ENCODE measurements around the gene LHX2. TPM values are rescaled to one million over a fixed set of nuclear protein-coding genes. Genes with fewer than 3 reads are reported as not detected.
A peak's percentile ranks its signal among the peaks of the same experiment; 100 is the strongest.
"Not testable (repeated sequence)": the region's sequence is repeated elsewhere in the genome, so short reads cannot be mapped to it uniquely, and the experiment has no call there.

LHX2 gene, protein sequence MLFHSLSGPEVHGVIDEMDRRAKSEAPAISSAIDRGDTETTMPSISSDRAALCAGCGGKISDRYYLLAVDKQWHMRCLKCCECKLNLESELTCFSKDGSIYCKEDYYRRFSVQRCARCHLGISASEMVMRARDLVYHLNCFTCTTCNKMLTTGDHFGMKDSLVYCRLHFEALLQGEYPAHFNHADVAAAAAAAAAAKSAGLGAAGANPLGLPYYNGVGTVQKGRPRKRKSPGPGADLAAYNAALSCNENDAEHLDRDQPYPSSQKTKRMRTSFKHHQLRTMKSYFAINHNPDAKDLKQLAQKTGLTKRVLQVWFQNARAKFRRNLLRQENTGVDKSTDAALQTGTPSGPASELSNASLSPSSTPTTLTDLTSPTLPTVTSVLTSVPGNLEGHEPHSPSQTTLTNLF
- not detected for total RNA-seq

DNA sequence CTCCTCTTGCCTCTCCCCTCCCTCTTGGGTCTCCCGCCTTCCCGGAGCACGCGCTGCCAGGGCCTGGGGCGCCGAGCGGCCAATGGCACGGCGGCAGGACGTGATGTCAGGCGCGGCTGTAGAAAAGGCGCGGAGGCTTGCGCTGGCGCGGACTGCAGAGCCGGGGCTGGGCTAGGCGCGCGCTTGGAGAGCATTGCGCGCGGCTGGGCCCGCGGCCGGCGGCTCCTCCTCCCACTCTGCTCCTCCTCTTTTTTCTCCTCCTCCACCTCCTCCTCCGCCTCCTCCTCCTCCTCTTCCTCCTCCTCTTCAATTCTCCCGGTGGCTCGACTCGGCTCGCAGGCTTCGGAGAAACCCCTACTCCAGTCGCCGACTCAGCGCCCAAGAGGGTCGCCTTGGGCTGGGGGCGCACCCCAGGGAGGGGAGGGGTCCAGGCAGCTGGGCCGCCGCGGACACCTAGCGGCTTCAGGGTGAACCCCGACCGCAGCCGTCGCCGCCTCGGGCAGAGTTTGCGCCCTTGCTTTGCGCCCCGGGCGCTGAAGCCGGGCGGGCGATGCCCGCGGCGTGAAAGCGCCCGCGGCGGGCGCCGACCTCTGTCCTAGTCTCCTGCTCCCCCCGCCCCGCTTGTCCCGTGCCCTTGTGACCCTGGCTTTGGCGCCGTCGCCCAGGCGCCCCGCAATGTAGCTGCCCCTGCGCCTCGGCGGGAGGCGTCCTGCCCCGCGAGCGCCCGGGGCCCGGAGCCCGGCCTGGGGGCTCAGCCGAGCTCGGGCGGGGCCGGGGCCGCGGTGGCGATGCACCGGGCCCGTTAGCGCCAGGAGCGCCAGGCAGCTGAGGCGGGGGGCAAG is at the start of gene LHX2:
Gene LHX2, plus strand, starts transcription at position 309 of the 842 bp plus-strand sequence. CDS start 581 bp downstream, outside the sequence.
- ChIA-PET CTCF (no interaction called here), POLR2A (interaction anchor here (0.6 kb wide), 1 partner anchor 148 kb away, joined by 5 read pairs; no protein-coding TSS in a partner anchor)
- Mint-ChIP-seq H3K36me3 (ENCODE audit: low read depth) (peaks cover 8% of the 10 kb centered on the region), H3K27me3 (peaks cover 70% of the 10 kb centered on the region), H3K4me3 (peak within 1 kb of the TSS; percentile 34), H3K4me1 (peaks cover 17% of the 10 kb centered on the region), H3K9me3 (peaks cover 3% of the 10 kb centered on the region), H3K27ac (peak within 1 kb of the TSS; percentile 36)
- DNase-seq, result no peak

DNA sequence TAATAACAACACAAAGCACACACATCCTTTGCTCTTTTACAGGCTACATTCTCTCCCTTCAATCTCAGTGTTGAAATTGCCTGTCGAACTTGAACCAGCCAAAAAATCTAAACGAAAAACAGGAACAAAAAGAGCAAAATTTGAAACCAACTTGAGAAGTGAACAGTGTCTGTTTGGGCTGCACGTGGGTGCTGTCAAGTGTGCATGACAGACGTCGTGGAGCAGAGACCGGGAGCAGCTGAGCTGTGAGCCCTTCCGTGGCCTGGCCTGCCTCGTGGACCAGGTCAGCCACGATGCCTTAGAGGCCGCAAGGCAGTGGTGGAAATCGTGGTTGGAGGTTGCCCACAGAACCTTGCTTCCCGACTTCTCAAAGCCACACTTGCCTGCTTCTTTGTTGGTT is 46.8 kb upstream of the LHX2 start:
- no peaks in the 10 kb centered on the region for H3K36me3 Mint-ChIP-seq (ENCODE audit: low read depth)
- no peak overlapping the region for H3K27ac Mint-ChIP-seq
- H3K27me3 Mint-ChIP-seq, result peaks cover 35% of the 10 kb centered on the region
- no peaks in the 10 kb centered on the region for H3K9me3 Mint-ChIP-seq
- H3K4me3 Mint-ChIP-seq, result no peak overlapping the region
- POLR2A ChIA-PET, result no interaction called here
- CTCF ChIA-PET, result no interaction called here
- peaks cover 5% of the 10 kb centered on the region for H3K4me1 Mint-ChIP-seq
- DNase-seq, result no peak

DNA sequence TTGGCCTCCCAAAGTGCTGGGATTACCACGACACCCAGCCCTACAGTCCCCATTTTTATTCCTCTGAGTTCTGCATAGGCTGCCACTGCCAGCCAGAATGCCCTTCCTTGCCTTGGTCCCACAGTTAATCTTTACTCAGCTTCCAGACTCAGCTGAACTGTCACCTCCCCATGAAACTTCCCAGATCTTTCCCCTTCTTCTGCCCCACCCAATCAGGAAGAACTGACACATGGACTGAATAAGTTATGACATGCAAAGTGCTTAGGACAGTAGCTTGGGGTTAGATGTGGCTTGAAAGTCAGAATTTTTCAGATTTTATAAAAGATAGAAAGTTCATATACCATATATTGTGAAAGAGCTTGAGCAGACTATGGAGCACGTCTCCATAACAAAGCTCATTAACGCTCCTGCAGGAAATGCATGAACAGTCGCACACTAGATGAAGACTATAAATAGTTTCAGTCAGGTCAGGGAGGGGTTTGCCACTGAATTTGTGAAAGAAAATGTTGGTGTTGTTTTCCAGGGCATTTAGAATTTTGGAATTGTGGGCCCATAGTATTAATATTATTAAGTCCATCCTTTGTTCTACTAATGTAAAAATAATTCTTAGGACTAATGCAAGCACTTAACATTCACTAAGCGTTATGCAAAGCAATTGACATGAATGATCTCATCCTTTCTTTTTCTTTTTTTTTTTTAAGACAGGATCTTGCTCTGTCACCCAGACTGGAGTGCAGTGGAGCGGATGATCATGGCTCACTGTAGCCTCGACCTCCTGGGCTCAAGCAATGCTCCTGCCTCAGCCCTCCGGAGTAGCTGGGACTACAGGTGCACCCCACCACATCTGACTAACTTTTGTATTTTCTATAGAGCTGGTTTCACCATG is 45.5 kb upstream of the LHX2 start:
- CTCF ChIA-PET, result no interaction called here
- no peaks in the 10 kb centered on the region for H3K36me3 Mint-ChIP-seq (ENCODE audit: low read depth)
- POLR2A ChIA-PET, result no interaction called here
- no peaks in the 10 kb centered on the region for H3K9me3 Mint-ChIP-seq
- H3K4me3 Mint-ChIP-seq, result no peak overlapping the region
- peaks cover 5% of the 10 kb centered on the region for H3K4me1 Mint-ChIP-seq
- DNase-seq, result no peak
- H3K27ac Mint-ChIP-seq, result no peak overlapping the region
- H3K27me3 Mint-ChIP-seq, result peaks cover 27% of the 10 kb centered on the region

DNA sequence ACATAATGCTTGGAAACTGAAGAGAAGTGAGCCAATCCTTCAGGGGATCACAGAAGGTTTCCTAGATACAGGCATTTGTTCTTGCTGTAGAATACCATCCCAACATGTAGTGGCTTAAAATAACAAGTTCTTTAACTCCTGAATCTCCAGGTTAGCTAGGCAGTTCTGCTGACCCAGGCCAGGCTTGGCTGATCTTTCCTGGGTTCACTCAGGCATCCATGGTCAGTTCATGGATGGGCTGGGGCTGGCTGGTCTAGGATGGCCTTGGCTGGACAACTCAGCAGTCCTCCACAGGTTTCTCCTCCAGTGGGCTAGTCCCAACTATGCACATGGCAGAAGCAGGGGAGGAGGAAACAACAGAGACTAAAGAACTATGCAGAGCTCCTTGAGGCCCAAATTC is 44.2 kb upstream of the LHX2 start:
- ChIA-PET CTCF (no interaction called here), POLR2A (no interaction called here)
- peaks cover 27% of the 10 kb centered on the region for H3K27me3 Mint-ChIP-seq

DNA sequence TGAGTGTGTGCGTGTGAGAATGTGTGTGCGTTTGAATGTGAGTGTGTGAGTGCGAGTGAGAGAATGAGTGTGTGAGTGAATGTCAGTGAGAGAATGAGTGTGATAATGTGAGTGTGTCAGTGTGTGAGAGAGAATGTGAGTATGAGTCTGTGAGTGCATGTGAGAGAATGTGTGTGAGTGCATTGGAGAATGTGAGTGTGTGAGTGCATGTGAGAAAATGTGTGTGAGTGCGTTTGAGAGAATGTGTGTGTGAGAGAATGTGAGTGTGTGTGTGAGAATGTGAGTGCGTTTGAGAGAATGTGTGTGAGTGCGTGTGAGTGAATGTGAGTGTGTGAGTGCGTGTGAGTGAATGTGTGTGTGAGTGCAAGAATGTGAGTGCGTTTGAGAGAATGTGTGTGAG is 39.0 kb upstream of the LHX2 start:
- no peaks in the 10 kb centered on the region for H3K4me1 Mint-ChIP-seq
- H3K4me3 Mint-ChIP-seq, result no peak overlapping the region
- DNase-seq, result no peak
- H3K27me3 Mint-ChIP-seq, result peaks cover 2% of the 10 kb centered on the region
- CTCF ChIA-PET, result no interaction called here
- H3K27ac Mint-ChIP-seq, result no peak overlapping the region
- no peaks in the 10 kb centered on the region for H3K36me3 Mint-ChIP-seq (ENCODE audit: low read depth)
- H3K9me3 Mint-ChIP-seq, result no peaks in the 10 kb centered on the region
- POLR2A ChIA-PET, result no interaction called here

More for the DNA sequence above, 44.2 kb upstream of the LHX2 start:
- no peaks in the 10 kb centered on the region for H3K36me3 Mint-ChIP-seq (ENCODE audit: low read depth)
- no peak overlapping the region for H3K27ac Mint-ChIP-seq
- peaks cover 5% of the 10 kb centered on the region for H3K4me1 Mint-ChIP-seq
- no peak overlapping the region for H3K4me3 Mint-ChIP-seq
- DNase-seq, result no peak
- H3K9me3 Mint-ChIP-seq, result no peaks in the 10 kb centered on the region

DNA sequence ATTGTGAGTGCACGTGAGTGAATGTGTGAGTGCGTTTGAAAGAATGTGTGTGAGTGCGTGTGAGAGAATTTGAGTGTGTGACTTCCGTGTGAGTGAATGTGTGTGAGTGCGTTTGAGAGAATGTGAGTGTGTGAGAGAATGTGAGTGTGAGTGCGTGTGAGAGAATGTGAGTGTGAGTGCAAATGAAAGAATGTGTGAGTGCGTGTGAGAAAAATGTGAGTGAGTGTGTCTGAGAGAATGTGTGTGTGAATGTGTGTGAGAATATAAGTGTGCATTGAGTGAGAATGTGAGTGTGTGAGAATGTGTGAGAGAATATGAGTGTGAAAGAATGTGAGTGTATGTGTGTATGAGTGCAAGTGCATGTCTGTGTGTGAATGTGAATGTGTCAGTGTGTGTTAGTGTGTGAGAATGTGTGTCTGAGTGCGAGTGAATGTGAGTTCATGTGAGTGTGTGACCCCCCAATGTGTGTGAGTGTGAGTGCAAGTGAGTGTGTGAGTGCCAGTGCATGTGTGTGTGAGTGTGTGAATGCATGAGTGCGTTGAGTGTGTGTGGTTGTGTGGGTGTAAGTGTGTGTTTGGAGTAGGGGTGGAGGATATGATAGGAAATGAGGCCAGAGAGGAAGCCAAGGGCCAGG is 37.9 kb upstream of the LHX2 start:
- Mint-ChIP-seq H3K9me3 (no peaks in the 10 kb centered on the region), H3K27me3 (peaks cover 2% of the 10 kb centered on the region), H3K27ac (no peak overlapping the region), H3K4me3 (no peak overlapping the region), H3K4me1 (no peaks in the 10 kb centered on the region), H3K36me3 (ENCODE audit: low read depth) (no peaks in the 10 kb centered on the region)
- ChIA-PET POLR2A (no interaction called here), CTCF (no interaction called here)
- DNase-seq, result no peak

DNA sequence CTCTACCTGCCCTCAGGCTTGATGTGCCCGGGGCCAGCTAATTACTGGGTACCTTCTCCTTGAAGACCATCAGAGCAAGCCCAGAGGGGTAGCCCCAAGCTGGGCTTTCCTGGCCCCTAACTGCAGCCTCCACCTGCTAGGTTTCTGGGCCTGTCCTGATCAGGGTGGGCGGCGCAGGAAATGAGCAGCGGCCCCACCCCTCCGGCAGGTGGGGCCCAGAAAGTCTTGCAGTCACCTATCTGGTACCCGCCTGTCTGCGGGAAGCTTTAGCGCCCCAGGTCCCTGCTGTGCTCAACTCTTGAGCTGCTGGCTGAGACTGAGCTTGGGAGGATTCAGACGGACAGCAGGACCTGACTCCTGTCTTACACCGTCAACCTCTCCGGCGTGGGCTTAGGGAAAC is 37.1 kb upstream of the LHX2 start:
- DNase-seq, result no peak
- ChIA-PET CTCF (no interaction called here), POLR2A (no interaction called here)
- Mint-ChIP-seq H3K27ac (no peak overlapping the region), H3K9me3 (peaks cover 3% of the 10 kb centered on the region), H3K27me3 (peaks cover 7% of the 10 kb centered on the region), H3K4me1 (no peaks in the 10 kb centered on the region), H3K4me3 (no peak overlapping the region), H3K36me3 (ENCODE audit: low read depth) (no peaks in the 10 kb centered on the region)

DNA sequence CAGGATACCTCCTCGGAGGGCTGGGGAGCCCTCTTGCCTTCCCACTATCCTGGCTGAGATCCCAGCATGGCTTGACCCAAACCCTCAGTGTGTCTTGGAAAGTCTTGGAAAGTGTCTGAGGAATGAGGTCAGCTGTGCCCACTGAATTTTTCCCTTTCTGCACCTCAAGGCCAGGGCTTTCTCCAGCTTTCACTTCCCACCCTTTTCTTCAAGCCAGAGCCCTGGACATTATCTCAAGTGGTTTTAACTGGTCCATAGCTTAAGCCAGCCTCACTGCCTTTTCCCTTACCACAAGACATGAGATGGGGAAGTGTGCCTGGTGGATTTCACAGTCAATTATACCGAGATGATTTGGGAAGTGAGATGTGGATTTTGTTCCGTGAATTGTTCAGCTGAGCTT is 35.7 kb upstream of the LHX2 start:
- CTCF ChIA-PET, result no interaction called here
- Mint-ChIP-seq H3K4me3 (no peak overlapping the region), H3K4me1 (no peaks in the 10 kb centered on the region), H3K27ac (no peak overlapping the region), H3K27me3 (peaks cover 14% of the 10 kb centered on the region), H3K36me3 (ENCODE audit: low read depth) (no peaks in the 10 kb centered on the region), H3K9me3 (peaks cover 6% of the 10 kb centered on the region)
- no peak for DNase-seq
- POLR2A ChIA-PET, result no interaction called here

DNA sequence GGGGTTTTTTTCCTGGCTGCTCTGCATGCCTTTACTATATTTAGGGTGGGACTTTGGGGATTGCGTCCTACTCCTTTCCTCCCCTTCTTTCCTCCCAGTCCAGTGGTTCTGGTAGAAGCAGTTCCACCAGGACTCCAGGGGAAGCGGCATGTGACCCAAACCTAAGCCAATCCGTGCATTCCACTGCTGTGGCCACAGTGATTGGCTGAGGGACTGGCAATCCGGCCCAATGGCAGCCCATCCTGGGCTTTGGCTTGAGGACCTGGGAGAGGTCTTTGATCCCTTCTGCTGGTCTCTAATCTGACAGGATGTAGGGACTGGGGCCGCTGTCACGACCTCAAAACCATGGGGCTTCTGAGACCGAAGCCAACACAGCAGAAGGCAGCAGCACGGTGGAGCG is 35.0 kb upstream of the LHX2 start:
- H3K36me3 Mint-ChIP-seq (ENCODE audit: low read depth); H3K4me1 Mint-ChIP-seq; POLR2A ChIA-PET; CTCF ChIA-PET; H3K9me3 Mint-ChIP-seq; H3K4me3 Mint-ChIP-seq; H3K27ac Mint-ChIP-seq; DNase-seq: not testable (repeated sequence)
- H3K27me3 Mint-ChIP-seq, result peaks cover 20% of the 10 kb centered on the region

DNA sequence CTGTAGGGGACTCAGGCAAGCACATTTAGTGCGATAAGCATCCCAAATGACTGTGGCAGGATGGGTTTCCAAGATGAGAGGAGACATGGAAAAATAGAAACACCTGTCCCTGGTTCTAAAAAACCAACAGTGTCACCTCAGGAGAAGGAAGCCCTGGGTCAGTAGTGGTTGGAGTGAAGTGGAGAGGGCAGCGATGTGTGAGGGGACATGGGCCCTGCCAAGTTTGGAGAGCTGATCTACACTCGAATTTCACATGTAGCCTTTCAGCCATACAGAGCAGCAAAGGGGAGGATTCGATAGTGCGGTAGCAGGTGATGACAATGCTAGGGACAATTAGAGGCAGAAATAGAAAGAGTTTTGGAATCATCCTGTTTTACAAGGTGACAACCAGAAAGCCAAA is 32.6 kb upstream of the LHX2 start:
- no peak overlapping the region for H3K4me3 Mint-ChIP-seq

DNA sequence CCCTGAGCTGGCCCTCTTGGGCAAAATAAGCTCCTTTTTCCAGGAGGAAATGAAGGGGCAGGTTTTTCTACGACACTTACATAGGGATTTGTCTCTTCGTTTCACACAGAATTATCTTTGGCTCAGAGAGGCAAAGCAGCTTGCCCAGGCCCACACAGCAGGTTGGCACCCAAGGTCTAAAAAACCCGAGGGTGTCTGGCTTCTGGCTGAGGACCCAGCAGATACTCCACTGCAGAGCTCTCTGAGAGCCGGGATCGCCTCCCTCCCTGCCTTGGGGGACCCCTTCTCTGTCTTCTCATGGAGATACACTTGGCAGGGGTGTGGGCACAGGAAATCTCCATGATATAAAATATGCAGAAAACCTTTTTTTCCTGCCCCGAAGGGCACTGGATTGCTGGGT is 29.0 kb upstream of the LHX2 start:
- ChIA-PET POLR2A (no interaction called here), CTCF (no interaction called here)
- Mint-ChIP-seq H3K27ac (no peak overlapping the region), H3K9me3 (peaks cover 6% of the 10 kb centered on the region), H3K36me3 (ENCODE audit: low read depth) (no peaks in the 10 kb centered on the region), H3K4me1 (no peaks in the 10 kb centered on the region), H3K27me3 (peaks cover 34% of the 10 kb centered on the region), H3K4me3 (no peak overlapping the region)
- no peak for DNase-seq

More for the DNA sequence above, 32.6 kb upstream of the LHX2 start:
- no peaks in the 10 kb centered on the region for H3K36me3 Mint-ChIP-seq (ENCODE audit: low read depth)
- ChIA-PET CTCF (no interaction called here), POLR2A (no interaction called here)
- peaks cover 6% of the 10 kb centered on the region for H3K9me3 Mint-ChIP-seq
- no peak for DNase-seq
- no peaks in the 10 kb centered on the region for H3K4me1 Mint-ChIP-seq
- H3K27me3 Mint-ChIP-seq, result peaks cover 23% of the 10 kb centered on the region
- no peak overlapping the region for H3K27ac Mint-ChIP-seq

DNA sequence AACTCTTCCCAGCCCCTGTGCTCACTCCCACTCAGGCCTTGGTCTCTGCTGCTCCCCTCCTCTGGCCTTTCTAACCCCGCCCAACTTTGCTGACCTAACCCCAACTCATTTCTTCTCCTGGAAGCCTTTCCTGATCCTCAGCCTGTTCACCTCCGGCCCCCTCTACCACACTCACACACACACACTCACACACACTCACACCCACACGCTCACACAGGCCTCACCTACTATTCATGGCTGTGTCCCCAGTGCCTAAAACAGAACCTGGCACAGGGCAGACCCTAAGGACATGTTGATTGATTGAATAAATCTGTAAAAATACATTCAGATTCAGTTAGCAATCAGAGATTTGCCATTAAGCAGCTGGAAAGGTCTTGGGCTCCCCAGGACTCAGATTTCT is 28.5 kb upstream of the LHX2 start:
- peaks cover 34% of the 10 kb centered on the region for H3K27me3 Mint-ChIP-seq
- no peak for DNase-seq
- H3K9me3 Mint-ChIP-seq, result peaks cover 6% of the 10 kb centered on the region
- H3K4me1 Mint-ChIP-seq, result no peaks in the 10 kb centered on the region
- POLR2A ChIA-PET, result no interaction called here
- no peaks in the 10 kb centered on the region for H3K36me3 Mint-ChIP-seq (ENCODE audit: low read depth)
- no peak overlapping the region for H3K27ac Mint-ChIP-seq
- H3K4me3 Mint-ChIP-seq, result no peak overlapping the region
- CTCF ChIA-PET, result no interaction called here

Measured in activated CD4-positive, alpha-beta T cell treated with anti-CD3 and anti-CD28 coated beads, Interleukin-2, amount 10 ng/mL, durations not matched to agents 7 days and 5 days (primary cell).